ENCODE data around the gene SH2D1B. TPM values are rescaled to one million over a fixed set of nuclear protein-coding genes. Genes with fewer than 3 reads are reported as not detected.

SH2D1B gene
- total and polyA plus RNA-seq, 3 experiments from 2014 or later: 0.10 TPM; not detected in 2

DNA sequence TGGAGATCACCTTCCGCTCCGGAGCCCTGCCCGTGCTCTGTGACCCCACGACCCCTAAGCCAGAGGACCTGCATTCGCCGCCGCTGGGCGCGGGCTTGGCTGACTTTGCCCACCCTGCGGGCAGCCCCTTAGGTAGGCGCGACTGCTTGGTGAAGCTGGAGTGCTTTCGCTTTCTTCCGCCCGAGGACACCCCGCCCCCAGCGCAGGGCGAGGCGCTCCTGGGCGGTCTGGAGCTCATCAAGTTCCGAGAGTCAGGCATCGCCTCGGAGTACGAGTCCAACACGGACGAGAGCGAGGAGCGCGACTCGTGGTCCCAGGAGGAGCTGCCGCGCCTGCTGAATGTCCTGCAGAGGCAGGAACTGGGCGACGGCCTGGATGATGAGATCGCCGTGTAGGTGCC is 44.9 kb downstream of the SH2D1B start:
- ChIA-PET POLR2A (interaction anchor here (0.6 kb wide), 1 partner anchor 923 kb away, joined by 4 read pairs; no protein-coding TSS in a partner anchor), CTCF (no interaction called here)
- no peak for DNase-seq
- H3K9me3 Mint-ChIP-seq: no peaks in the 10 kb centered on the region
- H3K27ac Mint-ChIP-seq: no peak overlapping the region
- H3K4me3 ChIP-seq (ENCODE audit: low read length): no peak overlapping the region
- no peaks in the 10 kb centered on the region for H3K4me1 ChIP-seq (ENCODE audit: insufficient read depth, low read length)
- peaks cover 7 to 27% of the 10 kb centered on the region in 2 donors for H3K27me3 Mint-ChIP-seq
- H3K4me3 Mint-ChIP-seq: peak overlapping the region in 3 of 7 donors; percentile 31 to 45 (median 37)
- no peaks in the 10 kb centered on the region for H3K36me3 Mint-ChIP-seq
- H3K36me3 ChIP-seq (ENCODE audit: insufficient read depth, low read length): no peaks in the 10 kb centered on the region
- no peaks in the 10 kb centered on the region for H3K27me3 ChIP-seq (ENCODE audit: insufficient read depth, low read length, poor library complexity, severe bottlenecking)
- no peak overlapping the region for H3K27ac ChIP-seq (ENCODE audit: low read depth, low read length)
- no peaks in the 10 kb centered on the region for H3K4me1 Mint-ChIP-seq
- H3K9me3 ChIP-seq (ENCODE audit: low read length): no peaks in the 10 kb centered on the region

DNA sequence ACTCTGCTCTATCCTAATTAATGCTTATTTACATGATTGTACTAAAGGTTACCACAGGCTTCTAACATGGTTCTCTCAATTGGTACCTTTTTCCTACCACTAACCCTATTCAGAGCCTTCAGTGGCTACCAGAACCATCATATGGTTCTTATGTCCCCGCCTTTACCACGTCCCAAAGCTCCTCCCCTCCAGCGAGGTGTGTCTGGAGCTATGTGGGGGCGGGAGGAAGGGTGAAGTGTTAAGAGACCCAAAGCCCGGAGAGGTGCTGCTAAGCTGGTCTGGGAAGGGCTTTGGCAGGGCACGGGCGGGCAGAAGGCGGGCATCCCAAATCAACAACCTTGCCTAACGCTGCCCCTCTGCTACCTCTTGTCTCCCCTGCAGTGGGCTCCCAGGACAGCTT is 45.3 kb downstream of the SH2D1B start:
- ChIA-PET CTCF (no interaction called here), POLR2A (no interaction called here)
- Mint-ChIP-seq H3K36me3 (no peaks in the 10 kb centered on the region), H3K4me1 (no peaks in the 10 kb centered on the region), H3K9me3 (no peaks in the 10 kb centered on the region), H3K4me3 (peak overlapping the region in 3 of 7 donors; percentile 31 to 45 (median 37)), H3K27ac (no peak overlapping the region), H3K27me3 (peaks cover 7 to 27% of the 10 kb centered on the region in 2 donors)
- Histone ChIP-seq H3K4me1 (ENCODE audit: insufficient read depth, low read length) (no peaks in the 10 kb centered on the region), H3K27me3 (ENCODE audit: insufficient read depth, low read length, poor library complexity, severe bottlenecking) (no peaks in the 10 kb centered on the region), H3K4me3 (ENCODE audit: low read length) (no peak overlapping the region), H3K27ac (ENCODE audit: low read depth, low read length) (no peak overlapping the region), H3K36me3 (ENCODE audit: insufficient read depth, low read length) (no peaks in the 10 kb centered on the region), H3K9me3 (ENCODE audit: low read length) (no peaks in the 10 kb centered on the region)
- no peak for DNase-seq

DNA sequence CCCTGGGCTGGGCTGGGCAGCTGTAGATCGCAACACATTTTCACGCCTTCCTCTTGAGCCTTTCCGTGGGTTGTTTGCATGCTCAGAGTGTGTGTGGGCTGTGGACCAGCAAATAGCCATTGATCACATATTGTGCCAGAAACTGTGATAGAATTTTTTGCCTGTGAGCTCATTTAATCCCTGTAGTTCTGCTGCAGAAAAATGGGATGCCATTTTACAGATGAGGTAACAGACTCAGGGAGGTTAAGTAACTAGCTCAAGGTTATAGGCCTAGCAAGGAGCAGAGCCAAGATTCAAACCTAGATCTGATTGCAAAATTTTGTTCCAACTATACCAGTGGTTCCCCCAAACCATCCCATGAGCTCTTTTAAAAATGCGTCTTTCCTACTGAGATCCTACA is 45.8 kb downstream of the SH2D1B start:
- ChIA-PET CTCF (no interaction called here), POLR2A (no interaction called here)
- no peak overlapping the region for H3K27ac Mint-ChIP-seq

DNA sequence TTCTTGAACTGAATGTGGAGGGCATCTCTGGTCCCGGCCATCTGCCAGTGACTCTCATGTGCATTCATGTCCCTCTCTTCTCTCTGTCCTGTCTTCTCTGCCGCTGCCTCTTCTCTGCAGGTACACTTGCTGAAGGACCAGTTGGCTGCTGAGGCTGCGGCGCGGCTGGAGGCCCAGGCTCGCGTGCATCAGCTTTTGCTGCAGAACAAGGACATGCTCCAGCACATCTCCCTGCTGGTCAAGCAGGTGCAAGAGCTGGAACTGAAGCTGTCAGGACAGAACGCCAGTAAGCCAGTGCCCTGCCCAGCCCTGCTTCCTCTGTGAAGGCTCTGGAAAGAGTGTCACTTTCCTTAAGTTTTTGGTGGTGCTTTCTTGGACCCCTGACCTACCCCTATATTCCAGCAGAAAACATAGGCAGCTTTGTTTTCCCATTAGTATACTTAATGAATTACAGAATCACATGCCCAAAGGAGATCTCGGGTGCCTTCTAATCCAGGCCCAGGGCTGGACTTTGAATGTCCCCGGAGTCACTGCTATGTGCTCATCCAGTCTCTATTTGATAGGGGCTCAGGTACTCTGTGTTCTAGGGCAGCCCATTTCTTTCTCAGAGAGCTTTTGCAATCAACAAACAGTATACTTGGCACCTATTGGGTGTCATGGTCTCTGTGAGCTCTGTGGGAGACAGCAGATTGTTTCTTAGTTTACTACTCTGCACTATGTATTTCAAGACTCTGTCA is 46.5 kb downstream of the SH2D1B start:
- ChIA-PET CTCF (no interaction called here), POLR2A (no interaction called here)
- no peaks in the 10 kb centered on the region for H3K4me1 ChIP-seq (ENCODE audit: insufficient read depth, low read length)
- Mint-ChIP-seq H3K36me3 (no peaks in the 10 kb centered on the region), H3K27ac (no peak overlapping the region), H3K4me1 (no peaks in the 10 kb centered on the region), H3K4me3 (no peak overlapping the region), H3K9me3 (no peaks in the 10 kb centered on the region), H3K27me3 (peaks cover 7 to 27% of the 10 kb centered on the region in 2 donors)
- DNase-seq: no peak
- H3K27me3 ChIP-seq (ENCODE audit: insufficient read depth, low read length, poor library complexity, severe bottlenecking): no peaks in the 10 kb centered on the region
- no peaks in the 10 kb centered on the region for H3K9me3 ChIP-seq (ENCODE audit: low read length)
- H3K36me3 ChIP-seq (ENCODE audit: insufficient read depth, low read length): no peaks in the 10 kb centered on the region
- no peak overlapping the region for H3K27ac ChIP-seq (ENCODE audit: low read depth, low read length)
- no peak overlapping the region for H3K4me3 ChIP-seq (ENCODE audit: low read length)

More for the DNA sequence above, 45.8 kb downstream of the SH2D1B start:
- Mint-ChIP-seq H3K4me3 (no peak overlapping the region), H3K9me3 (no peaks in the 10 kb centered on the region), H3K27me3 (peaks cover 7 to 27% of the 10 kb centered on the region in 2 donors), H3K36me3 (no peaks in the 10 kb centered on the region), H3K4me1 (no peaks in the 10 kb centered on the region)
- no peaks in the 10 kb centered on the region for H3K9me3 ChIP-seq (ENCODE audit: low read length)
- no peak overlapping the region for H3K4me3 ChIP-seq (ENCODE audit: low read length)
- H3K36me3 ChIP-seq (ENCODE audit: insufficient read depth, low read length): no peaks in the 10 kb centered on the region
- no peak for DNase-seq
- no peak overlapping the region for H3K27ac ChIP-seq (ENCODE audit: low read depth, low read length)
- H3K27me3 ChIP-seq (ENCODE audit: insufficient read depth, low read length, poor library complexity, severe bottlenecking): no peaks in the 10 kb centered on the region
- no peaks in the 10 kb centered on the region for H3K4me1 ChIP-seq (ENCODE audit: insufficient read depth, low read length)

DNA sequence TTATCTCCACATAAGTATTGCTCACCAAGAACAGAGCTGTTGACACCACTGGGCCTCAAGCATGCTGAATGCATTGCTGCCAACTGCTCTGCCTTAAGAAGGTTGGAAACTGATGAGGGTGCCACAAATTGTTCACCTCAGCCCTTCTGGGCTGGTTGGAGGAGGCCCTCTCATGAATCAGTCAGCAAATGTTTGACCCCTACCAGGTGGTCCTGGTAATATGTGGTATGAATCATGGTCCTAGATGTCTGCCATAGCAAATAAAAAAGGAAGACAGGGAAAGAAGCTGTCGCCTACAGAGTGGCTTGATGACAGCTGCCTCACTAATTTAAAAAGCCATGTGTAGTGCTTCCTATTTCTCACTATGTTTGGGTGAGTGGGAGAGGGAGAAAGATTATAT is 47.4 kb downstream of the SH2D1B start:
- no peaks in the 10 kb centered on the region for H3K9me3 Mint-ChIP-seq
- POLR2A ChIA-PET: no interaction called here
- no peaks in the 10 kb centered on the region for H3K9me3 ChIP-seq (ENCODE audit: low read length)
- H3K4me3 ChIP-seq (ENCODE audit: low read length): no peak overlapping the region
- no peaks in the 10 kb centered on the region for H3K4me1 ChIP-seq (ENCODE audit: insufficient read depth, low read length)
- CTCF ChIA-PET: no interaction called here
- H3K27me3 ChIP-seq (ENCODE audit: insufficient read depth, low read length, poor library complexity, severe bottlenecking): no peaks in the 10 kb centered on the region
- no peak overlapping the region for H3K27ac ChIP-seq (ENCODE audit: low read depth, low read length)
- no peaks in the 10 kb centered on the region for H3K36me3 ChIP-seq (ENCODE audit: insufficient read depth, low read length)
- H3K27me3 Mint-ChIP-seq: peaks cover 7 to 27% of the 10 kb centered on the region in 2 donors
- H3K27ac Mint-ChIP-seq: no peak overlapping the region
- H3K4me3 Mint-ChIP-seq: no peak overlapping the region
- no peaks in the 10 kb centered on the region for H3K36me3 Mint-ChIP-seq
- no peaks in the 10 kb centered on the region for H3K4me1 Mint-ChIP-seq
- no peak for DNase-seq

DNA sequence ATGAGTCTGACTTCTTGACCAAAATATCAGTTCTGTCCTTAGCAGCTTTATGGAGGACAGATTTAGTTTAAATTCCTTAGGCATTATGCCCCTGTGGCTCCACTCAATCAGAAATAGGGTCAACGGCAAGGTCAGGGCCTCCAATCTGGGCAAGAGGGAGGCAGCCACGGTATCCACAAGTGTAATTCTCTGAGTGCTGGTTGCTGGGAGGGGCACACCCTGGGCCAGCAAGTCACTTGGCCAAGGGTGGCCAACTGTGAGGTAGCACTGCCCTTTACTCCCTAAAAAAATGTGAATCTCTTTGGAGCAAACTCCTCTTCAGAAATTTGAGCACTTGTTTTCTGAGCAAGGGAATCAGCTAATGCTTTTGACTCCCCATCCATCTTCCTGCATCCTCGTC is 48.1 kb downstream of the SH2D1B start:
- no peak overlapping the region for H3K4me3 ChIP-seq (ENCODE audit: low read length)
- no peaks in the 10 kb centered on the region for H3K36me3 Mint-ChIP-seq
- peaks cover 7 to 27% of the 10 kb centered on the region in 2 donors for H3K27me3 Mint-ChIP-seq
- H3K27ac ChIP-seq (ENCODE audit: low read depth, low read length): no peak overlapping the region
- POLR2A ChIA-PET: no interaction called here
- no peak for DNase-seq
- H3K4me1 ChIP-seq (ENCODE audit: insufficient read depth, low read length): no peaks in the 10 kb centered on the region
- H3K9me3 Mint-ChIP-seq: no peaks in the 10 kb centered on the region
- no peak overlapping the region for H3K27ac Mint-ChIP-seq
- H3K27me3 ChIP-seq (ENCODE audit: insufficient read depth, low read length, poor library complexity, severe bottlenecking): no peaks in the 10 kb centered on the region
- CTCF ChIA-PET: no interaction called here
- no peaks in the 10 kb centered on the region for H3K9me3 ChIP-seq (ENCODE audit: low read length)
- H3K36me3 ChIP-seq (ENCODE audit: insufficient read depth, low read length): no peaks in the 10 kb centered on the region
- no peaks in the 10 kb centered on the region for H3K4me1 Mint-ChIP-seq
- no peak overlapping the region for H3K4me3 Mint-ChIP-seq

DNA sequence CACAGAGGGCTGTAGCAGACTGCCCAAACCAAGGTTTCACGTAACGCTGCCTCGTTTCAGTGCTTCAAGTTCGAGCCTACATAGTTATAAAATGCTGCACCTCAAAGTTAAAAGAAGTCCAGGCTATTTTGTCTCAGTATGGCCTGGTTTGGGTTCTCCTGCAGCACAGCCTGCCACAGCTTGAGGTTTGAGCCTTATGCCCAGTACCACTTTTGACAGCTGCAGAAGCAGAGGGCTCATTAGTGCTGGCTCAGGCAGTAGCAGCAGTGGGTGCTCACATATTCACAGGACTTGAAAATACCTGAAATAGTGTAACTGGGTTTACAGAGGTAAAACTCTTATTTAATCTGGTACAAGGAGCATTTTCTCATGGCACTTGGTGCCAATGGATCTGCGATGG is 50.6 kb downstream of the SH2D1B start:
- POLR2A ChIA-PET: no interaction called here
- Mint-ChIP-seq H3K4me1 (no peaks in the 10 kb centered on the region), H3K27ac (no peak overlapping the region)

DNA sequence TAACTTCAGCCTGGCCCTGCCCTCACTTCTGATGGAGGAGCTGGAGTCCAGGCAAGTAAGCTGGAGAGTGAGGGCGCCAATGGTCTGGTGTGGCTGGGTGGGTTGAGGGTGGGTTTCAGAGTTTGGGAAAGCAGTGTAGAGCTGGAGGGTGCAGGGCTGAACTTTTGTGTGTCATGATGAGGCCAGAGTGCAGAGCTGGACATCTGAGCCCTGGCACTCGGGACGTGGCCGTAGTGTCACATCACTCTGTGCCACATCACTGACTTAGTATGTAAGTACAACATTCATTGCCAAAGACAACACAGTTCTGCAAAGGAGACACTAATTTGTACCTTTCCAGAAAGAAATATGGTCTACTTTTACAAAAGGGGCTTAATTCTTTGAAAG is 51.1 kb downstream of the SH2D1B start:
- Mint-ChIP-seq H3K9me3 (no peaks in the 10 kb centered on the region), H3K36me3 (no peaks in the 10 kb centered on the region), H3K4me1 (no peaks in the 10 kb centered on the region), H3K27ac (no peak overlapping the region), H3K27me3 (peaks cover 2 to 41% of the 10 kb centered on the region in 2 donors), H3K4me3 (no peak overlapping the region)
- H3K4me1 ChIP-seq (ENCODE audit: insufficient read depth, low read length): no peaks in the 10 kb centered on the region
- H3K36me3 ChIP-seq (ENCODE audit: insufficient read depth, low read length): no peaks in the 10 kb centered on the region
- H3K4me3 ChIP-seq (ENCODE audit: low read length): no peak overlapping the region
- H3K27ac ChIP-seq (ENCODE audit: low read depth, low read length): no peak overlapping the region
- H3K9me3 ChIP-seq (ENCODE audit: low read length): no peaks in the 10 kb centered on the region
- ChIA-PET CTCF (no interaction called here), POLR2A (no interaction called here)
- H3K27me3 ChIP-seq (ENCODE audit: insufficient read depth, low read length, poor library complexity, severe bottlenecking): no peaks in the 10 kb centered on the region
- DNase-seq: no peak

More for the DNA sequence above, 50.6 kb downstream of the SH2D1B start:
- H3K27ac ChIP-seq (ENCODE audit: low read depth, low read length): no peak overlapping the region
- Mint-ChIP-seq H3K36me3 (no peaks in the 10 kb centered on the region), H3K27me3 (peaks cover 2 to 40% of the 10 kb centered on the region in 2 donors), H3K4me3 (no peak overlapping the region), H3K9me3 (no peaks in the 10 kb centered on the region)
- no peaks in the 10 kb centered on the region for H3K9me3 ChIP-seq (ENCODE audit: low read length)
- no peaks in the 10 kb centered on the region for H3K27me3 ChIP-seq (ENCODE audit: insufficient read depth, low read length, poor library complexity, severe bottlenecking)
- no peak overlapping the region for H3K4me3 ChIP-seq (ENCODE audit: low read length)
- no peak for DNase-seq
- H3K36me3 ChIP-seq (ENCODE audit: insufficient read depth, low read length): no peaks in the 10 kb centered on the region
- CTCF ChIA-PET: no interaction called here
- no peaks in the 10 kb centered on the region for H3K4me1 ChIP-seq (ENCODE audit: insufficient read depth, low read length)

Data from CD8-positive, alpha-beta memory T cell (primary cell).